B cell (primary cell): ENCODE results near the gene SLC2A9. TPM values are rescaled to one million over a fixed set of nuclear protein-coding genes. Genes with fewer than 3 reads are reported as not detected.

Experiments
- ATAC-seq: fragments of 200-7000 bp; cut with Tn5 transposase; one replicate; pipeline ENCODE4 v1.10.0; 2021; ENCODE audit warnings: low read depth, mild to moderate bottlenecking, moderate number of reproducible peaks, moderate library complexity
- CTCF ChIA-PET: fragments of 350-600 bp; sonication (Branson Sonifier 250); formaldehyde crosslinking; loops from one replicate; lab custom pipeline; 2021; ENCODE audit warnings: antibody characterized with exemption, inconsistent platforms; lab: Charles Lee
- POLR2A ChIA-PET: fragments of 350-600 bp; sonication (Branson Sonifier 250); formaldehyde crosslinking; loops from one replicate; lab custom pipeline; 2021; ENCODE audit warnings: antibody characterized with exemption; lab: Charles Lee
- DNase-seq: peaks from one replicate; pipeline ENCODE4 v3.0.0; 2013
- H2AFZ ChIP-seq: 2 replicates; pipeline ENCODE4 v1.6.1; 2012; ENCODE audit warnings: mild to moderate bottlenecking, low read depth, low read length; ENCODE audit not compliant: insufficient read depth, poor library complexity, severe bottlenecking
- H3K27ac ChIP-seq, 2 donors: 1 replicate in 1 of 2; 2 replicates in 1 of 2; pipeline ENCODE4 v1.5.1; 2012 to 2013; ENCODE audit warnings: low read length in 2 of 2, mild to moderate bottlenecking in 2 of 2, moderate library complexity in 1 of 2
- H3K27me3 ChIP-seq, 4 experiments: fragments of 200-600 bp in 1 of 4; sonication (generic) in 1 of 4; replicated peaks in 1 of 4; 1 replicate in 2 of 4; 2 replicates in 2 of 4; pipeline versions ENCODE4 v1.6.1 to v1.7.0; 2013 to 2016; ENCODE audit warnings: low read length in 3 of 4, mild to moderate bottlenecking in 2 of 4, mixed read lengths in 1 of 4, moderate library complexity in 1 of 4; ENCODE audit not compliant: insufficient read depth in 4 of 4, control insufficient read depth in 3 of 4; ENCODE audit errors: control extremely low read depth in 1 of 4
- H3K36me3 ChIP-seq, 2 experiments: replicated peaks in 1 of 2; 1 replicate in 1 of 2; 2 replicates in 1 of 2; pipeline versions ENCODE4 v1.6.1 to v1.7.1; 2013; ENCODE audit warnings: low read length in 1 of 2; ENCODE audit not compliant: insufficient read depth in 2 of 2, control insufficient read depth in 1 of 2; ENCODE audit errors: control extremely low read depth in 1 of 2, extremely low read depth in 1 of 2
- H3K4me1 ChIP-seq, 2 donors: fragments of 200-600 bp in 1 of 2; sonication (generic) in 1 of 2; 1 replicate in 1 of 2; 2 replicates in 1 of 2; pipeline versions ENCODE4 v1.5.1 to v1.6.1; 2013 to 2017; ENCODE audit warnings: low read length in 2 of 2; ENCODE audit not compliant: control insufficient read depth in 2 of 2, insufficient read depth in 2 of 2
- H3K4me2 ChIP-seq: replicated peaks from 2 replicates; pipeline ENCODE3; 2012; ENCODE audit warnings: mild to moderate bottlenecking, low read depth, low read length; ENCODE audit not compliant: poor library complexity, severe bottlenecking
- H3K4me3 ChIP-seq, 5 experiments: fragments of 200-600 bp in 1 of 5; sonication (generic) in 1 of 5; 1 replicate in 3 of 5; 2 replicates in 2 of 5; pipeline versions ENCODE4 v1.5.1 to v1.7.0; 2011 to 2016; ENCODE audit warnings: low read length in 4 of 5, mild to moderate bottlenecking in 4 of 5, low read depth in 2 of 5, control low read depth in 1 of 5, moderate library complexity in 1 of 5; ENCODE audit not compliant: insufficient read depth in 1 of 5; ENCODE audit errors: control extremely low read depth in 1 of 5, extremely low read depth in 1 of 5
- H3K79me2 ChIP-seq: fragments of 200-600 bp; sonication (generic); one replicate; pipeline ENCODE4 v1.6.0; 2016; ENCODE audit warnings: low read length; ENCODE audit not compliant: control insufficient read depth, insufficient read depth
- H3K9ac ChIP-seq: fragments of 200-600 bp; sonication (generic); 2 replicates; pipeline ENCODE4 v1.6.1; 2017; ENCODE audit warnings: mild to moderate bottlenecking, low read length, moderate library complexity
- H3K9me3 ChIP-seq, 3 donors: one replicate each; pipeline versions ENCODE4 v1.6.1 to v1.7.1; 2013; ENCODE audit warnings: low read length in 2 of 3; ENCODE audit not compliant: control insufficient read depth in 2 of 3, insufficient read depth in 1 of 3; ENCODE audit errors: control extremely low read depth in 1 of 3
- H4K20me1 ChIP-seq: 2 replicates; pipeline ENCODE4 v1.6.0; 2012; ENCODE audit warnings: mild to moderate bottlenecking, low read length; ENCODE audit not compliant: insufficient read depth, control insufficient read depth, poor library complexity, severe bottlenecking
- H3K27ac Mint-ChIP-seq: one replicate; pipeline ENCODE4 v1.8.0; 2021; ENCODE audit warnings: mixed read lengths
- H3K27me3 Mint-ChIP-seq: one replicate; pipeline ENCODE4 v1.8.0; 2021; ENCODE audit warnings: mixed read lengths
- H3K4me1 Mint-ChIP-seq: one replicate; pipeline ENCODE4 v1.8.0; 2021; ENCODE audit warnings: mixed read lengths
- H3K4me3 Mint-ChIP-seq: one replicate; pipeline ENCODE4 v1.8.0; 2021; ENCODE audit warnings: mixed read lengths
- H3K9me3 Mint-ChIP-seq: one replicate; pipeline ENCODE4 v1.8.0; 2022; ENCODE audit warnings: mixed read lengths; ENCODE audit not compliant: insufficient read depth
- CTCF ChIP-seq: fragments of 200-600 bp; IDR thresholded peaks from one replicate; pipeline ENCODE4 v1.8.0; 2022; ENCODE audit warnings: antibody characterized with exemption, mild to moderate bottlenecking
- EZH2 ChIP-seq: IDR thresholded peaks from 2 replicates; pipeline ENCODE4 v1.6.1; 2012; ENCODE audit warnings: borderline replicate concordance, low read depth, mild to moderate bottlenecking, moderate library complexity, low read length; ENCODE audit not compliant: insufficient read depth, poor library complexity, severe bottlenecking
- WGBS: methylation state at CpG from one replicate; pipeline ENCODE4 v1.1.5; 2013; ENCODE audit warnings: missing lambda C conversion rate; ENCODE audit not compliant: insufficient coverage; 5-methylcytosine and 5-hydroxymethylcytosine counted together
- intact Hi-C: fragments of 100-400 bp; cut with micrococcal nuclease; formaldehyde crosslinking; loops from one replicate; pipeline ENCODE4 v1.10.0; 2022
- polyA plus RNA-seq: library from polyadenylated mRNA; depleted of rRNA; stranded (reverse); fragments of >200 nt; gene quantifications from 2 replicates; pipeline ENCODE4 v1.2.3, GENCODE V29; 2012
- total RNA-seq, 2 donors: library from RNA; stranded (reverse); fragments of 120-200 nt in 1 of 2; gene quantifications; 1 replicate in 1 of 2; 2 replicates in 1 of 2; pipeline versions ENCODE4 v1.2.3 to v1.2.4, GENCODE V29; 2013 to 2022

The SLC2A9 gene
- total and polyA plus RNA-seq, 2 donors (not counting 1 experiment from before 2014, with no cell fraction given) = 0.89 to 2.1 TPM

DNA sequence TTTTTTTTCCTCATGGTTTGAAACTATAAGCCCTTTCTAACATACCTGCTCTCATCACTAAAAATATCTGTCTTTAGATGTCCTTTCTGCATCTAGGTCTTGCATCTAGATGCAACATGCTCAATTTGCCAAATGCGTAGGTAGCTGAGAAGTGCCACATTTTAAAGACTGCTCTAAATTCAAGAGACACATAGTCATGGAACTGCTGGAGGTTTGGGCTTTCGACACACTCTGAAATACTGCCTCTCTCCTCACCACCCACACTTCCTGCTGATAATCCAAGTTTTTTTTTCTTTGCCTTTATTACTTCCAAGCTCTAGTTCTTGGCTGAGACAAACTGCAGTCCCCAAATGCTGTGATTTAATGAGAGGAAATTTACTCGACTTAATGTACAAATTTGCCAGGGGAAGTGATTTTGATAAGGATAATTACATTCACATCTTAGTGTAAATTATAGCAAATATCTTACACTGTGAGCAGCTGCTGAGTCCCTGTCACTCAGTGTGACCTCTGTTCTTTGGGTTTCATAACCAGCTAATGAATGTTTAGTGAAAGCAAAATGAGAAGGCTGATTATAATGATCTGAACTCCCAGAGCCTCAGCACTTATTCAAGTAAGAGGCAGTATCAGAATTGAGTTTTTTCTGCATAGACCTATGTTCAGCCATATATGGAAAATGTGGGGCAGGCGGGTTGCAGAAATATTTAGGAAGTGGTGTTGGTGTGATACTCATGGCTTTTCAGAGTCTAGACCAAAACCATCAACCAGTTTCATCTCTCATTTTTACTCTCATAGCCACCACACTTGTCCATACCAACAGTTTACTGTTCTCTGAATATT is 208.6 kb downstream of the SLC2A9 start:
- intact Hi-C loops = no loop called here
- H3K9me3 Mint-ChIP-seq = no peaks in the 10 kb centered on the region
- Histone ChIP-seq H3K27ac (no peak overlapping the region), H3K4me1 (no peaks in the 10 kb centered on the region), H3K4me3 (no peak overlapping the region), H3K79me2 (no peaks in the 10 kb centered on the region), H3K4me2 (no peak overlapping the region), H4K20me1 (no peaks in the 10 kb centered on the region), H2AFZ (no peak overlapping the region), H3K9me3 (no peaks in the 10 kb centered on the region), H3K36me3 (no peaks in the 10 kb centered on the region), H3K9ac (no peak overlapping the region), H3K27me3 (no peaks in the 10 kb centered on the region)
- ChIA-PET POLR2A (no interaction called here), CTCF (no interaction called here)
- DNase-seq (no peak), ATAC-seq (no peak)
- 100% methylated on average over 1 of the region's 4 CpGs for whole genome bisulfite sequencing
- H3K27me3 Mint-ChIP-seq = peaks cover 25% of the 10 kb centered on the region
- no peak for TF ChIP-seq CTCF
- TF ChIP-seq EZH2 = no peak
- no peaks in the 10 kb centered on the region for H3K4me1 Mint-ChIP-seq
- no peak overlapping the region for H3K27ac Mint-ChIP-seq
- no peak overlapping the region for H3K4me3 Mint-ChIP-seq

GRCh38 chr4:9811806-9812205 is 209.5 kb downstream of the SLC2A9 start:
- ChIA-PET POLR2A (no interaction called here), CTCF (no interaction called here)
- H3K4me3 ChIP-seq = no peak overlapping the region
- H3K79me2 ChIP-seq = no peaks in the 10 kb centered on the region
- no peak for ATAC-seq
- H3K27me3 Mint-ChIP-seq = peaks cover 27% of the 10 kb centered on the region
- H3K4me1 Mint-ChIP-seq = no peaks in the 10 kb centered on the region
- TF ChIP-seq CTCF (no peak), EZH2 (no peak)
- no peak for DNase-seq
- no peak overlapping the region for H3K27ac ChIP-seq
- H3K4me3 Mint-ChIP-seq = no peak overlapping the region
- H3K4me1 ChIP-seq = no peaks in the 10 kb centered on the region
- H3K36me3 ChIP-seq = no peaks in the 10 kb centered on the region
- H3K9me3 ChIP-seq = no peaks in the 10 kb centered on the region
- no peak overlapping the region for H3K27ac Mint-ChIP-seq
- intact Hi-C loops = no loop called here
- no peak overlapping the region for H2AFZ ChIP-seq
- no peaks in the 10 kb centered on the region for H4K20me1 ChIP-seq
- no CpG with 5 or more reads among the region's 3 CpGs for WGBS
- H3K27me3 ChIP-seq = no peaks in the 10 kb centered on the region
- no peaks in the 10 kb centered on the region for H3K9me3 Mint-ChIP-seq
- H3K9ac ChIP-seq = no peak overlapping the region
- no peak overlapping the region for H3K4me2 ChIP-seq
